Measurements from ENCODE around the gene CFDP1.

Gene CFDP1

DNA sequence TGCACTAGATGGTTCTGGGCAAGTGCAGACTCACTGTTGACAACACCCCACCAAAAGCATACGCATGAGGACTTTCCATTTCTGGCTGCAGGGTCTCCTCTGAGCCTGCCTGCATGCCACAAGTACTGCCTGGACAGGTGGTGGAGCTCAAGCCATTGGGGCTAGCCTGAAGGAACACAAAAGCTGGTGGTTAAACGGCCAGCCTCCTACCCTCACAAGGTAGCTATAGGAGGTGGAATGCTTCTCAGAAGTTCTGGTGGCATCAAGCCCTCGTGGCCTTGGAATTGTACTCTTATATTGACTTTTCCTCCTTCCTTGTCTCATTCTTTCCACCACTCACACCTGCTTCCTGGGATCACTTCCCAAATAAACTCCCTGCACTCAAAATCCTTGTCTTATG, 125.3 kb downstream of the CFDP1 start:
- TF ChIP-seq, protein P1, sequence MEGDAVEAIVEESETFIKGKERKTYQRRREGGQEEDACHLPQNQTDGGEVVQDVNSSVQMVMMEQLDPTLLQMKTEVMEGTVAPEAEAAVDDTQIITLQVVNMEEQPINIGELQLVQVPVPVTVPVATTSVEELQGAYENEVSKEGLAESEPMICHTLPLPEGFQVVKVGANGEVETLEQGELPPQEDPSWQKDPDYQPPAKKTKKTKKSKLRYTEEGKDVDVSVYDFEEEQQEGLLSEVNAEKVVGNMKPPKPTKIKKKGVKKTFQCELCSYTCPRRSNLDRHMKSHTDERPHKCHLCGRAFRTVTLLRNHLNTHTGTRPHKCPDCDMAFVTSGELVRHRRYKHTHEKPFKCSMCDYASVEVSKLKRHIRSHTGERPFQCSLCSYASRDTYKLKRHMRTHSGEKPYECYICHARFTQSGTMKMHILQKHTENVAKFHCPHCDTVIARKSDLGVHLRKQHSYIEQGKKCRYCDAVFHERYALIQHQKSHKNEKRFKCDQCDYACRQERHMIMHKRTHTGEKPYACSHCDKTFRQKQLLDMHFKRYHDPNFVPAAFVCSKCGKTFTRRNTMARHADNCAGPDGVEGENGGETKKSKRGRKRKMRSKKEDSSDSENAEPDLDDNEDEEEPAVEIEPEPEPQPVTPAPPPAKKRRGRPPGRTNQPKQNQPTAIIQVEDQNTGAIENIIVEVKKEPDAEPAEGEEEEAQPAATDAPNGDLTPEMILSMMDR (IDR thresholded peaks at IDR 0.05), result no peak

DNA sequence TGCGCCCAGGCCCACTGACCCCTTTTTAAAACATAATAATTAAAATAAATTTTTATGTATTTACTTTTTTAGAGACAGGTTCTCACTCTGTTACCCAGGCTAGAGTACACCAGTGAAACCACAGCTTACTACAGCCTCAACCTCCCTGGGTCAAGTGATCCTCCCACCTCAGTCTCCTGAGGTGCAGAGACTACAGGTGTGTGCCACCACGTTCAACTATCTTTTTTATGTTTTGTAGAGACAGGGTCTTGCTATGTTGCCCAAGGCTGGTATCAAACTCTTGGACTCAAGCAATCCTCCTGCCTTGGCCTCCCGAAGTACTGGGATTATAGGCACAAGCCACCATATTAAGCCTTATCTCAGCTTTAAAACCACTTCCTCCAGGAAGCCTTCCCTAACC, 125.8 kb downstream of the CFDP1 start:
- TF ChIP-seq, protein P1 (IDR thresholded peaks at IDR 0.05), result no peak

DNA sequence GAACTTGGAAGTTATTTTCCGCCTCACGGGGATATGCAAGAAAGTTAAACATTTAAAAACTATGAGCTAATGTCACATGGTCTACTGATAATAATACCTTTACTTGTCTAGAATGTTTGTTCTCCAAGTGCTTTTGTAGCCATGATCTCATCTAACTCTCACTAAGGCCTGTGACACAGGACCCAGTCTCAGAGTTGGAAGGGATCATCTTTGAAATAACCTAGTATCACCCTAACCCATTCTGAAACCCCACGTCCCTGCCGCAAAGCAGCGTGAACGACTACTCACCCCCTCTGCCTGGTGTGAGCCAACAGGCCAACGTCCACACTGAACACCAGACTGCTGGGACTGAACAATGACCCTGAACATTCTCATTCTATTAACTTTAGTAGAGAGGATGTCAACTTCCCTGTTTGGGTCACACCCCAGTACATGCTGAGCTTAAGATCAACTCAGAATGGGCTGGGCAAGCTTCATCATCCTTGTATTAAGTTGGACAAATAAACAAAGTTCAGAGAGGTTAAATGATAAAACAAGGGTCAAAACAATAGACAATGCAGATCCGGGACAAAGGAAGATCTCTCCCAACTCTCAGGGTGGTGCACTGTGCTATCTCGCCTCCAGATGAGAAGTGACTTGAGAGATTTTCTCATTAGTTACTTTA, 127.1 kb downstream of the CFDP1 start:
- TF ChIP-seq, protein P1 (IDR thresholded peaks at IDR 0.05), result no peak

DNA sequence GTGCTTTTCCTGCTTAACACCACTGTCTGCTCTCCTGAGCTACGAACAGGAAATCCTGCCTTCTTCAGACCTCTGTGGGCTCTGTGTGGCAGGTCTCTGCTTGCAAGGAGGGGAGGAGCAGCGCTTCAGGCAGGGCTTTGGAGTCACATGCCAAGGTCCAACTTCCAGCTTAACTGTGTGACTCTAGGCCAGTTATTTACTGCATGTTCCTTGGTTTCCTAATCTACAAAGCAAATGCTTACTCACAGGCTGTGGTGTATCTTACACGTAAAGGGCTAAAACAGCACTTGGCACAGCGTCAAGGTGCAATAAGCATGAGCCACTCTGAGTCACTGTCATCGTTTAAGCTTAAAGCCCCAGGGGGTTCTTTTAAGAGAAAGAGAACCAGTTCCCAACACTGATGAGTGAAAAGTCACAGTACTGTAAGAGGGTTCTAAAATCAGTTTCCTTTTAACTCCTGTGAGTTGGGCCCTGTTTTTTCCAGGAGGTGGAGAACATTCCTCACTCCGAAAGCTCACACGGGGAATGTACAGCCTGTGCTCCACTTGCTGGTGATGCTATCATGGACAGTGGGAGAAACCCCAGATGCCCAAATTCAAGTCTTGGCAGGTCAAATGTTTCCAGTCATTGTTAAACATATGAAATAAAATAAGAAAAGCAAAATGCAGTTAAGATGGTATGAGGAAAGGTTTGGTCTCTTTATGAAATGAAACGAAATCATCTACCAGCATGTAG, 127.8 kb downstream of the CFDP1 start:
- TF ChIP-seq, protein P1 (IDR thresholded peaks at IDR 0.05), result no peak

DNA sequence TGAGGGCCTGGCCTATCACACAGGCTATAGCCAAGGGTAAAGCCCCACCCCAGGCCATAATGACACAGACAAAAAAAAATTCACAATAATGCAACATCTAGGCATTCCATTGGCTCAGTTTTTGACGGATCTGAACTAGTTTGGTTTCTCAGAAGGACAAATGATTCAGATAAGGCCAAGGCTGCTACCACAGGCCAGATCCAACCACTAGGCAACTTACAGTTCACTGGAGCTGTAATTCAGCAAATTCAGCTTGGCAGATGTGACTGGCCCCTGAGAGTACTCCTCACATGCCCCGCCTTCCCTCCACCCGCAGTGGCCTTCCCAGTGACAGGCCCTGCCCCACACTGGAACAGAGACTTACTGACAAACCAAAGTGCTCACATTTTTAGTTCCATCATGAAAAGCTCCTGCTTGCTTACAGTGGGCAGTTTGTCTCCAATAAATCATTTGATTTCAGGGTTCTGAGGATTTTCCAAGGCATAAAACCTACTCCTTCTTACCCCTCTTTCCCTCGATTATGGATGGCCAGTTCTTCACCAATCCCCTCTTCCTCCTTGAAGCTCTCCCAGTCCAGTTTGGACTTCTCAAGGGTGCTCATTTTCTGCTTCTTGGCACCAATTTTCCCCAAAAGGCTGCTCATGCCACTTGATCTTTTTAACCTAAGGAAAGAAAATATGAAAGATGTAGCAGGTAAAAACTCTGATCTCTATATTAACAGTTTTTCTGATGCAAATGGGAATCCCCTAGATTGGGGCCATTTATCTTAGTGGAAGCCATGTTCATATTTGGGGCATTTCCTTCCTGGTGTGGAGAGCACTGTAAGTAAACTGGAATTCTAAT, 128.6 kb downstream of the CFDP1 start:
- TF ChIP-seq, protein P1 (IDR thresholded peaks at IDR 0.05), result no peak

DNA sequence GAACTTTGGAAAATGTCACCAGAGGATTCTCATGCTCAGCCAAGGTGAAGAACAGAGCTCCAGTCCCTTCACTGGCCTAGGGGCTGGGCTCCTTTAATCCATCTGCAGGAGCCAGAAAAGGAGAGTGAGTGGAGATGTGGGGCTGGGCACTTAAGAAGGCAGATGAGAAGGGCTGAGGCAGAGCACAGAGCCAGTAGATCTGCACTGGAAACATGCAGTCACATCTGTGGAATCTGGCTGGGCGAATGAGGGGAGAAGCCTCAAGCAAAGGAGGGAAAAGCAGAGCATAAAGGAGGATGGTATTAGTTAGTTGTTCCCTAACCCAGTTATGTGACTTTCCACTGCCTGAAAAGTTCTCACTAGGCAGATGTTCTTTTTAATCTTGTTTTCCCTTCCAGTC, 131.5 kb downstream of the CFDP1 start:
- TF ChIP-seq, protein P1 (IDR thresholded peaks at IDR 0.05), result no peak

DNA sequence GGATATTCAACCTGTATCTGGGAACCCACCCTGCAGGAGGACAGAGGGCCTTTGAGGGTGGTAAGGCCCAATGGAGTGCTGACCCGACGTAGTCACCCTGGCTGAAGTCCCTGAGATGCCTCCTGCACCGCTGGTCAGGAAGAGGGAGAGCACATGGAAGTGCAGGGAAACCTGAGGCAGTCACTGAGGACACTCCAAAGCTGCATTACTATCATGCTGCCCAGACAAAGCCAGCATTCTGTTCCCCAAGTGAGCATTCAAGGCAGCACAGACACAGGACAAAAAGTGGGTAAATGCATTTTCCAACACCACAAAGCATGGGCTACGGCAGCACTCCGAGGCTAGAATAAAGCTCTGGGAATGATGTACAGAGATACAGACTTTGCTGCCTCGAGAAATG, 135.0 kb downstream of the CFDP1 start:
- TF ChIP-seq, protein P1 (IDR thresholded peaks at IDR 0.05), result no peak
